Aorta (tissue), 5 donors: Measurements from ENCODE around the gene TSPAN32. TPM values are rescaled to one million over a fixed set of nuclear protein-coding genes. Genes with fewer than 3 reads are reported as not detected.

Experiments
- ATAC-seq: fragments of 200-7000 bp; cut with Tn5 transposase; one replicate; pipeline ENCODE4 v1.9.1; 2022; ENCODE audit warnings: moderate library complexity; ENCODE audit not compliant: low FRiP score
- DNase-seq, 2 donors: peaks; one replicate each; pipeline ENCODE4 v3.0.0-alpha.2; 2020
- H3K27ac ChIP-seq, 2 donors: one replicate each; pipeline ENCODE4 v1.5.1; 2013; ENCODE audit warnings: low read length in 2 of 2, mild to moderate bottlenecking in 2 of 2, moderate library complexity in 2 of 2, control low read depth in 1 of 2, inconsistent platforms in 1 of 2, low read depth in 1 of 2
- H3K27me3 ChIP-seq, 2 donors: one replicate each; pipeline ENCODE4 v1.6.1; 2013; ENCODE audit warnings: control low read depth in 1 of 2, low read length in 1 of 2, mild to moderate bottlenecking in 1 of 2, moderate library complexity in 1 of 2; ENCODE audit not compliant: insufficient read depth in 2 of 2, control insufficient read depth in 1 of 2
- H3K36me3 ChIP-seq, 2 donors: one replicate each; pipeline ENCODE4 v1.6.1; 2013; ENCODE audit warnings: control low read depth in 1 of 2, low read length in 1 of 2, mild to moderate bottlenecking in 1 of 2; ENCODE audit not compliant: insufficient read depth in 2 of 2, control insufficient read depth in 1 of 2
- H3K4me1 ChIP-seq, 2 donors: one replicate each; pipeline ENCODE4 v1.6.1; 2013; ENCODE audit warnings: low read length in 2 of 2, control low read depth in 1 of 2, mild to moderate bottlenecking in 1 of 2, moderate library complexity in 1 of 2; ENCODE audit not compliant: insufficient read depth in 2 of 2, control insufficient read depth in 1 of 2
- H3K4me3 ChIP-seq, 2 donors: one replicate each; pipeline ENCODE4 v1.5.1; 2013; ENCODE audit warnings: low read length in 2 of 2, control low read depth in 1 of 2, mild to moderate bottlenecking in 1 of 2
- H3K9me3 ChIP-seq: one replicate; pipeline ENCODE4 v1.6.1; 2013; ENCODE audit warnings: mild to moderate bottlenecking, low read length; ENCODE audit not compliant: control insufficient read depth
- WGBS, 2 donors: extraction: QIAGEN DNeasy Blood & Tissue Kit; methylation state at CpG; one replicate each; pipeline ENCODE4 v1.1.7; 2013; 5-methylcytosine and 5-hydroxymethylcytosine counted together
- intact Hi-C, 2 donors: fragments of 100-400 bp; cut with DNase I; formaldehyde crosslinking; loops; one replicate each; pipeline versions ENCODE4 v1.14.2 to v1.15.0; 2022
- polyA plus RNA-seq, 2 donors: library from polyadenylated mRNA; stranded (reverse); fragments of 200-250 nt; gene quantifications; one replicate each; pipeline ENCODE4 v1.2.3, GENCODE V29; 2013
- total RNA-seq, 2 donors: library from RNA; stranded (reverse); fragmentation: NEBNext Ultra II Directional; extraction: Animal tissue kit (Norgen Biotek cat#: 25700); gene quantifications; one replicate each; pipeline ENCODE4 v1.2.1, GENCODE V29; 2021
- donor health status: healthy with polysubstance abuse.
- donor health status: Bipolar disorder and iron deficiency.
- donor health status: DM: no; HTN: no; CAD: no.
- donor health status: DM: no; HTN: no; CAD: no.
- donor health status: DM: yes; HTN: yes; CAD: no.

The TSPAN32 gene
- total and polyA plus RNA-seq, 4 donors, result 0.84 to 8.7 (median 3.5) TPM; not detected in 1

DNA sequence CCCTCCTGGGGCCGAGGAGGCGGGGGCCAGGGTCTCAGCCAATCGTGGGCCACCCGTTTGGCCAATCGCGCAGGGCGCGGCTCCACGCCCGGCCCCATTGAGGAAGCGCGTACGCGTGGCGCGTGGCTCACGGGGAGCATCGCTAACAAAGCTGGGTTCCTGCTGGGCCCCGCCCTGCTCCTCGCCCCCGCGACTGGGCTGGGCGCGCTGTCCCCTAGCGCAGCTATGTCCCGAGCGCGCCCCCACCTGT is 30.8 kb upstream of the TSPAN32 start:
- Histone ChIP-seq H3K4me1 (no peaks in the 10 kb centered on the region), H3K27me3 (no peaks in the 10 kb centered on the region), H3K27ac (no peak overlapping the region), H3K4me3 (no peak overlapping the region), H3K36me3 (no peaks in the 10 kb centered on the region), H3K9me3 (no peaks in the 10 kb centered on the region)
- peak; percentile 79 to 80 for DNase-seq
- 1 to 2% methylated on average over 28 of the region's 28 CpGs for WGBS, 2 donors
- intact Hi-C loops, result no loop called here
- ATAC-seq, result no peak

DNA sequence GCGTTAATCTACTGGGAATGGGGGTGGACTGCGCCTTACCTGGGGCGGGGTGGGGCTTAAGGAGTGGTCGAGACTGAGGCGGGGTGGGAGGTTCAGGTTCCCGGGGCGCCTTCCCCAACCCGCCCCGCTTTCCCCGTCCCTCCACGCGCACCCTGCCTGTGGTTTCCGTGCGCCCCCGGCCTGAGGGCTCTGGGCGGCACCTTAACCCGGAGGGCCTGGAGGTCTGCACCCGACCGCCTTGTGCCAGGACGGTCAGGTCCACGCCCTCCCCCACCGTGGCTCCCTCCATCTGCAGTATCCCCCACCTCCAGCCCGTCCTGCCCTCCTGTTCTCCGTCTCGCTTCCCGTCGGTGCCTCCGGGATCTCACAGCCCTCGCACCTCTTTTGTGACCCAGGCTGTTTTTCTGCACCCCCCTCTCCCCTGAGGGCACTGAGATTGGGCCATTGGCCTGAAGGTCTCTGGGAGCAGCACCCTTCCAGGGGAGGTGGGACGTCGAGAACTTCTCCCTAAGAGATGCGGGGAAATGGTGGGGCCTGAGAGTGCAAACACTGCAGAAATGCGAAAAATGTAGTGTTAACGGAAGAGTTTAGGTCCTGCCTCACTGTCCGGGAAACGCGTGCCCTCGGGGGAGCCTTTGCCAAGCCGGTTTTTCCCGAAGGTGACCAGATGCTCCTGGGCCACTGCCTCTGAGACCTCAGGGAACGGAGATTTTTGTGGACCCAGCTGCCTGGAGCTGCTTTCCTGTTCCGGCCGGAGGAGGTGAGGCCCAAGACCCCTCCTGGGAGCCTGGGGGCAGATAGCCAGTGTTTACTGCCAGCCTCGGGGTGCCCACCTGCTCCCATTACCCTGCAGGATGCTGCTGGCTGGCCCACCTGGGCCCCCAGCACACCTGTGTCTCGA is 30.2 kb upstream of the TSPAN32 start:
- ATAC-seq, result no peak
- intact Hi-C loops, result no loop called here

DNA sequence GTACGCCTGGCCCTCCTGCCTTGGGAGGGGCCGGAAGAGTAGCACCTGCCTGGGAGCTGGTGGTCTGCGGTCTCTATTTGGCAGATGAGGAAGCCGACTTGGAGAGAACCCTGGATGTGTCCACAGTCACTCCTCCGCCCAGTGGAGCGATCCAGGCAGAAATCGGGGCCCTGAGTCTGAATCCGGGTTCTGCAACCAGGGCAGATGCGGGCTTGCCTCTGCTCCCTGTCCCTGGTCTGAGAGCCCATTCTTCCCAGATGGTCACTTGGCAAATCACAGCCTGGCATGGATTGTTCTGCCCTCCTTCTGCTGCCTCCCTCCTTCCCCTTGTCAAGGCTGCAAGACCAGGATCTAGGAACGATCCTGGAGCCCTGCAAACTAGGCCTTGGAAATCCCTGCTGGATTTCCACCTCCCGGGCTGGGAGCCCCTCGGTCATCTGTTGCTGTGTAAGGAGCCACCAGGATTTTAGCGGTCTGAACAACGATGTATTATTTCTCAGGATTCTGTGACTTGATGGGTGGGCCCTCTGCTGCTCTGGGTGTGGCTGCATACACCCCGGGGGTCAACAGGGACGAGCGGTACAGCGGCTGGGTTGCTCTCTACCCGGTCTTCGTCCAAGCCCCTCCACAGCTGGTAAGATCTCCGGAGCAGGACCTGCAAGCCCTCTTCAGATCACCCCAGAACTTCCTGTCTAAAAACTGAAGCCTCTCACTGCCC is 29.4 kb upstream of the TSPAN32 start:
- H3K9me3 ChIP-seq, result no peaks in the 10 kb centered on the region
- H3K27ac ChIP-seq, result no peak overlapping the region
- no peaks in the 10 kb centered on the region for H3K27me3 ChIP-seq
- no peak overlapping the region for H3K4me3 ChIP-seq
- DNase-seq (peak; percentile 24 to 49), ATAC-seq (no peak)
- intact Hi-C loops, result no loop called here
- WGBS, 2 donors, result 86 to 88% methylated on average over 20 to 21 of the region's 21 CpGs
- H3K36me3 ChIP-seq, result no peaks in the 10 kb centered on the region
- H3K4me1 ChIP-seq, result no peaks in the 10 kb centered on the region

More for the DNA sequence above, 30.2 kb upstream of the TSPAN32 start:
- DNase-seq, result peak; percentile 41
- Histone ChIP-seq H3K4me3 (no peak overlapping the region), H3K4me1 (no peaks in the 10 kb centered on the region), H3K27ac (no peak overlapping the region), H3K36me3 (no peaks in the 10 kb centered on the region), H3K27me3 (no peaks in the 10 kb centered on the region), H3K9me3 (no peaks in the 10 kb centered on the region)
- 20% methylated on average over 44 to 45 of the region's 45 CpGs for WGBS, 2 donors

DNA sequence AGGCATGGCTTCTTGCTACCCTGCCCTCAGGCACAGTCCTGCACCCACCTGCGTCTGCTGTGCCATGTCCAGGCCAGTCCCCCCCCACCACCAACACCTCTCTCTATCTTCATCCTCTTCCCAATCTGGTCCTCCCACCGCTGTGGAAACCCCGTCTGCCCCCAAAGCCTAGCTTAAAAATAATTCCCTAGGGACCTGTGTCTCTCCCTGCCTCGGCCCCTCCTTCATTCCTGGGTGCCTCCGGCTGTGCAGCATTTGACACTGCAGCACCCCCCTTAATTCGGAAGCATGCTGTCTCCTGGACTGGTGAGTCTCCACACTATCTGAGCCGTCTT is 28.9 kb upstream of the TSPAN32 start:
- Histone ChIP-seq H3K4me1 (no peaks in the 10 kb centered on the region), H3K36me3 (no peaks in the 10 kb centered on the region), H3K9me3 (no peaks in the 10 kb centered on the region), H3K4me3 (no peak overlapping the region), H3K27ac (no peak overlapping the region), H3K27me3 (no peaks in the 10 kb centered on the region)
- WGBS, 2 donors, result 76 to 80% methylated on average over 7 of the region's 7 CpGs
- ATAC-seq (no peak), DNase-seq (peak; percentile 32 to 34)
- intact Hi-C loops, result no loop called here

DNA sequence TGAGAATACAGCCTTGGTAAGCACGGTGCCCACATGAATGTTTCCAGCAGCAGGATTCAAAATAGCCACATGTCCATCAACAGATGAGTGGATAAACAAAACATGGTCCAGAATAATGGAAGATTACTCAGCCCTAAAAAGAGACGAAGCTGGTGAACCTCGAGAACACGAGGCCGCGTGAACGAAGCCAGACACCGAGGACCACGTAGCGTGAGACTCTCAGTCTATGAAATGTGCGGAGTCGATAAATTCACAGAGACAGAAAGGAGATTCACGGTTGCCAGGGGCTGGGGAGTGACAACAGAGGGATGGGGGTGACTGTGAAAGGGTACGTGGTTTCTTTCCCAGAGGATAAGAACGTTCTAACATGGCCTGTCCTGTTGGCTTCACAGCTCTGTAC is 28.5 kb upstream of the TSPAN32 start:
- Histone ChIP-seq H3K27me3 (no peaks in the 10 kb centered on the region), H3K27ac (no peak overlapping the region), H3K4me3 (no peak overlapping the region), H3K4me1 (no peaks in the 10 kb centered on the region), H3K9me3 (no peaks in the 10 kb centered on the region), H3K36me3 (no peaks in the 10 kb centered on the region)
- no peak for DNase-seq
- WGBS, 2 donors, result 77 to 81% methylated on average over 15 of the region's 15 CpGs
- intact Hi-C loops, result no loop called here
- no peak for ATAC-seq

DNA sequence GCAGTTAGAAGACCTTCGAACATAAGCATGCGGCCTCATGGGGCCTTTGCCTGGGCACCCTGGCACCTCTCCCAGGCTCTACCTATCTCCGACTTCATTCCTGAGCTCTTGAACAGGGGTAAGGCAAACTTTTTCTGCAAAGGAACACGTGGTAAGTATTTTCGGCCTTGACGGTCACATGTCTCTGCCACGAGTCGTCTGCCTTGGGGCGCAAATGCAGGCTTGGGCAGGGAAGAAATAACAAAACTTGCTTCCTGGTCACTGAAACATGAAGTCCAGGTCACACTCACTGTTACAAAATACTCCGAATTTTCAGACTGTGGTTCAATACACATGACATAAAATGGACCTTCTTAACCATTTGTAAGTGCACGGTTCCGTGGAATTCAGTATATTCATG is 28.0 kb upstream of the TSPAN32 start:
- H3K4me1 ChIP-seq, result no peaks in the 10 kb centered on the region
- H3K27me3 ChIP-seq, result no peaks in the 10 kb centered on the region
- H3K27ac ChIP-seq, result no peak overlapping the region
- no peaks in the 10 kb centered on the region for H3K36me3 ChIP-seq
- no peak for DNase-seq
- intact Hi-C loops, result no loop called here
- WGBS, 2 donors, result 35 to 40% methylated on average over 12 of the region's 12 CpGs
- no peaks in the 10 kb centered on the region for H3K9me3 ChIP-seq
- H3K4me3 ChIP-seq, result no peak overlapping the region
- ATAC-seq, result no peak

DNA sequence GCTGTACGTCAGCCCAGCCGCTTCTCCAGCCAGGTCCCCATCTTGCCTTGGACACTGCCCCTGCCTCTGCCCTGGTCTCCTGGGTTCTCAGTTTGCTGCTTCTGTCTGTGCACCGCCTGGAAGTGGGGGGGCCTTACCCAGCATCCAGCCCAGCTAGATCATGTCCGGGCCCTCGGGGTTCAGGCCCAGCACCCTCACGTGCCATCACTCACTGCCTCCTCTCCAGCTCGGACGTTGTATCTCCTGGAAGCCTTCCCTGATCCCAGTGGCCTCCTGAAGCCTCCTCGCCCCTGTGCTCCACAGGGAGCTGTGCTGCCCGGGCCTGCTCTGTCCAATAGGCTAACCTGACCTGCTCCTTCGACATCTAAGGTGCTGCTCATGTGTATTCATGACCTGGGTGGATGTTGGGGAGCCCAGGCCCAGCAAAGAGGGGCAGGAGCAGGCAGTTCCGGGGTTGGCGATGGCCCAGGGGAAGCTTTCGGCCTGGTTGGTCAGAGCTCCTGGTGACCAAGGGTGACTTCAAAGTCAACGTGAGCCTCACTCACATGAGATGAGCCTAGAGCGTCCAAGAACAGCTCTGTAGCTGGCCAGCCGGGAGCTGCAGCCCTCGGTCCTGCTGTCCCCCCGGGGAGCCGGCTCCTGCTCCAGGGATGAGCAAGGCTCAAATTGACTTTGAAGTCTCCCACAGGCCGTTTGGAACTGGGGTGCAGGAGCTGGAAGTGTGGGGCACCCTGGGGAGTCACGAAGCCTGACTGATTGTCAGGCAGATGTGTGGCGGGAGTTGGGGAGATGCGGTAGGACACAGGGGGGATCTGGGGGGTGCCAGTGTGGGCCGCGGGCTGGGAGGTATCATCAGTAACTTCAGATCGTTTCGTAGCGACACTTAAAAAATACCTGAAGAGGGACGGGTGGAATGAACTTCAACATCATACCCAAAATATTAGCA is 26.2 kb upstream of the TSPAN32 start:
- Histone ChIP-seq H3K36me3 (no peaks in the 10 kb centered on the region), H3K9me3 (no peaks in the 10 kb centered on the region), H3K4me3 (no peak overlapping the region), H3K27me3 (no peaks in the 10 kb centered on the region), H3K4me1 (no peaks in the 10 kb centered on the region), H3K27ac (no peak overlapping the region)
- no peak for ATAC-seq
- intact Hi-C loops, result no loop called here
- DNase-seq, result peak in 1 of 2 donors; percentile 42
- 89 to 91% methylated on average over 30 of the region's 30 CpGs for WGBS, 2 donors

DNA sequence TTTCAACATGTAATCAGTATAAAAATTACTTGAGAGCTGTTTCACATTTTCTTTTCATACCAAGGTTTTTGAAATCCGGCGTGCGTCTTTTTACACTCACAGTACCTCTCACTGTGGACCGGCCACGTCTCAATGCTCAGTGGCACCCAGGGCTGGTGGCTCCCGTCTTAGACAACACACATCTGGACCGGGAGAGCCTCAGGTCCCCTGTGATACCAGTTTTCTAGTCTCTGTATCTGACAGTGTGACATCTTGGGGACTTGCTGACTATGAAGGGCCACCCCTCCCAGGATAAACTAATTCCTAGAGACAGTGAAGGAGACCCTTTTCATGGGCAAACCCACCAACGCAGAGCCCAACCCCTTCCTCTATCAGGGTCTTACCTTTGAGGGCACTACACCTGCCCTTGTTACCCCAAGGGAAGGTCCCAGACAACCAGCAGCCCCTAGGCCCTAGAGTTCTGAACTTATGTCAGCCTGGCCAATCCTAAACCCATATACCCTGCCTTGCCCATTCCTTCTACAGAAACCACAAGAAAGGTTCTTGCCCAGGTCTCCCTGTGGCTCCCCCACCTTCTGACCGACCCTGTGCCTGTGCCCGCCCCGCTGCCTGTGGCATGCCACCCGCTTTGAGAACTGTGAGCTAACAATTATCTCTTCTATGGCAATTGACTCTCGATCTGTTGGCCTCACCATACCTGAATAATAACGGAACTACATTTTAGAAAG is 25.4 kb upstream of the TSPAN32 start:
- Histone ChIP-seq H3K4me3 (no peak overlapping the region), H3K27ac (no peak overlapping the region), H3K9me3 (no peaks in the 10 kb centered on the region), H3K4me1 (no peaks in the 10 kb centered on the region), H3K36me3 (no peaks in the 10 kb centered on the region), H3K27me3 (no peaks in the 10 kb centered on the region)
- intact Hi-C loops, result no loop called here
- DNase-seq (no peak), ATAC-seq (no peak)
- whole genome bisulfite sequencing, 2 donors, result 90 to 95% methylated on average over 14 of the region's 14 CpGs
